ENCODE measurements around the gene KSR2.

GRCh38 chr12:117966511-117966910 is 2.3 kb downstream of the KSR2 start:
- TF ChIP-seq CTCF (IDR thresholded peaks at IDR 0.05) (no peak), EP300 (IDR thresholded peaks at IDR 0.05) (no peak), POLR2A (IDR thresholded peaks at IDR 0.05) (no peak)

Data from ovary (tissue), 3 donors.